PC-9 (cell line): ENCODE data around the gene SNX6. TPM values are rescaled to one million over a fixed set of nuclear protein-coding genes. Genes with fewer than 3 reads are reported as not detected.
A peak's percentile ranks its signal among the peaks of the same experiment; 100 is the strongest.

Experiments
- BruUV-seq: library from RNA; stranded (reverse); fragments of 400-500 nt; replicated peaks from 2 replicates; lab custom pipeline; 2021; lab: Mats Ljungman, UMichigan
- CTCF ChIA-PET: fragments of 300-600 bp; sonication (Branson Sonifier 250); formaldehyde crosslinking; loops from one replicate; lab custom pipeline; 2022; ENCODE audit warnings: antibody characterized with exemption; lab: Charles Lee
- POLR2A ChIA-PET: fragments of 300-600 bp; sonication (Branson Sonifier 250); formaldehyde crosslinking; loops from one replicate; lab custom pipeline; 2022; ENCODE audit warnings: antibody characterized with exemption; ENCODE audit not compliant: unreplicated experiment; lab: Charles Lee
- DNase-seq, 2 experiments: peaks; one replicate each; pipeline versions ENCODE4 v3.0.0 to v3.0.0-alpha.2; 2015 to 2022; ENCODE audit warnings: mixed read lengths in 1 of 2
- H2AFZ ChIP-seq: fragments of 200-600 bp; sonication (generic); 2 replicates; pipeline ENCODE4 v1.8.1; 2017; ENCODE audit warnings: antibody characterized with exemption
- H3F3A ChIP-seq: fragments of 200-600 bp; sonication (generic); 2 replicates; pipeline ENCODE4 v1.8.1; 2017; ENCODE audit warnings: antibody characterized with exemption, mild to moderate bottlenecking, low read depth; ENCODE audit not compliant: insufficient read depth
- H3K27ac ChIP-seq: fragments of 200-600 bp; sonication (generic); 2 replicates; pipeline ENCODE4 v1.6.1; 2016; ENCODE audit warnings: mixed run types
- H3K27me3 ChIP-seq: fragments of 200-600 bp; sonication (generic); 2 replicates; pipeline ENCODE4 v1.6.1; 2016; ENCODE audit warnings: low read depth, mixed run types; ENCODE audit not compliant: insufficient read depth
- H3K36me3 ChIP-seq: fragments of 200-600 bp; sonication (generic); 2 replicates; pipeline ENCODE4 v1.6.1; 2016; ENCODE audit warnings: low read depth, mixed run types
- H3K4me1 ChIP-seq: fragments of 200-600 bp; sonication (generic); replicated peaks from 2 replicates; pipeline ENCODE4 v1.6.1; 2016; ENCODE audit warnings: mixed run types; ENCODE audit not compliant: insufficient read depth
- H3K4me2 ChIP-seq: fragments of 200-600 bp; sonication (generic); 2 replicates; pipeline ENCODE4 v1.6.1; 2017; ENCODE audit warnings: mixed run types
- H3K4me3 ChIP-seq: fragments of 200-600 bp; sonication (generic); 2 replicates; pipeline ENCODE4 v1.6.1; 2016; ENCODE audit warnings: mixed run types
- H3K79me2 ChIP-seq: fragments of 200-600 bp; sonication (generic); 2 replicates; pipeline ENCODE4 v1.6.1; 2017; ENCODE audit warnings: low read depth, mixed run types
- H3K9me2 ChIP-seq: fragments of 200-600 bp; sonication (generic); 2 replicates; pipeline ENCODE4 v1.8.1; 2017; ENCODE audit warnings: mild to moderate bottlenecking; ENCODE audit not compliant: insufficient read depth
- H3K9me3 ChIP-seq: fragments of 200-600 bp; sonication (generic); 2 replicates; pipeline ENCODE4 v1.8.1; 2016; ENCODE audit warnings: low read depth; ENCODE audit not compliant: insufficient read depth
- H4K20me1 ChIP-seq: fragments of 200-600 bp; sonication (generic); 2 replicates; pipeline ENCODE4 v1.8.1; 2017; ENCODE audit not compliant: insufficient read depth
- EZH2 ChIP-seq: fragments of 200-600 bp; sonication (generic); IDR thresholded peaks from 2 replicates; pipeline ENCODE4 v1.8.0; 2017; ENCODE audit warnings: antibody characterized with exemption, low read depth
- intact Hi-C: fragments of 100-400 bp; cut with micrococcal nuclease; formaldehyde crosslinking; loops from one replicate; pipeline ENCODE4 v1.10.0; 2022; ENCODE audit not compliant: unreplicated experiment
- total RNA-seq: library from RNA; stranded (reverse); gene quantifications from 2 replicates; pipeline ENCODE4 v1.2.3, GENCODE V29; 2021
- TF ChIP-seq, protein P1 (sequence below): fragments of 200-600 bp; sonication (generic); conservative IDR thresholded peaks from 2 replicates; pipeline ENCODE4 v1.6.1; 2017; ENCODE audit warnings: mixed run types, antibody characterized with exemption, mild to moderate bottlenecking, moderate library complexity

Gene SNX6
- total RNA-seq, 1 experiment from 2014 or later: 51.8 TPM

DNA sequence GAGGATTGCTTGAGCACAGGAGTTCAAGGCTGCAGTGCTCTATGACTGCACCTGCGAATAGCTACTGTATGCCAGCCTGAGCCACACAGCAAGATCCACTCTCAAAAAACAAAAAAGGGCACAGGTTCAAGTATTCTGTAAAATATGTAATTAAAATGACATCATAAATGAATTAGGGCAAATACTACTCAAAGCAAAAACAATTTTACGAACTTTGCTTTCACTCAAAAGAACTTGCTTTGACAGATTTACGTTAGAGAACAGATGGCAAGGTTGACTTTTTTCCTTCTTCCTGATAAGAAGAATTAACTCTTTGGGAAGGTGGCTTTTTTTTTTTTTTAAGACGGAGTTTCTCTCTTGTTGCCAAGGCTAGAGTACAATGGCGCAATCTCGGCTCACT lies 46.4 kb downstream of the SNX6 start:
- Histone ChIP-seq H3K4me2 (no peak overlapping the region), H3F3A (no peaks in the 10 kb centered on the region), H3K4me3 (no peak overlapping the region), H3K9me2 (no peaks in the 10 kb centered on the region), H3K36me3 (no peaks in the 10 kb centered on the region), H3K4me1 (no peaks in the 10 kb centered on the region), H3K9me3 (no peaks in the 10 kb centered on the region), H3K27me3 (no peaks in the 10 kb centered on the region), H3K79me2 (no peaks in the 10 kb centered on the region), H3K27ac (no peak overlapping the region), H4K20me1 (no peaks in the 10 kb centered on the region), H2AFZ (no peak overlapping the region)
- DNase-seq: no peak
- intact Hi-C loops: no loop called here
- TF ChIP-seq, protein P1, sequence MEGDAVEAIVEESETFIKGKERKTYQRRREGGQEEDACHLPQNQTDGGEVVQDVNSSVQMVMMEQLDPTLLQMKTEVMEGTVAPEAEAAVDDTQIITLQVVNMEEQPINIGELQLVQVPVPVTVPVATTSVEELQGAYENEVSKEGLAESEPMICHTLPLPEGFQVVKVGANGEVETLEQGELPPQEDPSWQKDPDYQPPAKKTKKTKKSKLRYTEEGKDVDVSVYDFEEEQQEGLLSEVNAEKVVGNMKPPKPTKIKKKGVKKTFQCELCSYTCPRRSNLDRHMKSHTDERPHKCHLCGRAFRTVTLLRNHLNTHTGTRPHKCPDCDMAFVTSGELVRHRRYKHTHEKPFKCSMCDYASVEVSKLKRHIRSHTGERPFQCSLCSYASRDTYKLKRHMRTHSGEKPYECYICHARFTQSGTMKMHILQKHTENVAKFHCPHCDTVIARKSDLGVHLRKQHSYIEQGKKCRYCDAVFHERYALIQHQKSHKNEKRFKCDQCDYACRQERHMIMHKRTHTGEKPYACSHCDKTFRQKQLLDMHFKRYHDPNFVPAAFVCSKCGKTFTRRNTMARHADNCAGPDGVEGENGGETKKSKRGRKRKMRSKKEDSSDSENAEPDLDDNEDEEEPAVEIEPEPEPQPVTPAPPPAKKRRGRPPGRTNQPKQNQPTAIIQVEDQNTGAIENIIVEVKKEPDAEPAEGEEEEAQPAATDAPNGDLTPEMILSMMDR: no peak
- no peak for TF ChIP-seq EZH2
- BruUV-seq: no TSS peak
- POLR2A ChIA-PET: no interaction called here
- CTCF ChIA-PET: no interaction called here

- POLR2A ChIA-PET: no interaction called here
- Histone ChIP-seq H3K4me2 (no peak overlapping the region), H3K4me3 (no peak overlapping the region), H4K20me1 (no peaks in the 10 kb centered on the region), H3K36me3 (no peaks in the 10 kb centered on the region), H3K79me2 (no peaks in the 10 kb centered on the region), H3K9me3 (no peaks in the 10 kb centered on the region), H3K9me2 (no peaks in the 10 kb centered on the region), H3K27ac (no peak overlapping the region), H2AFZ (no peak overlapping the region), H3F3A (no peaks in the 10 kb centered on the region), H3K27me3 (no peaks in the 10 kb centered on the region), H3K4me1 (no peaks in the 10 kb centered on the region)
- intact Hi-C loops: no loop called here
- DNase-seq: no peak
- no peak for TF ChIP-seq EZH2
- TF ChIP-seq, protein P1: no peak
- BruUV-seq: no TSS peak
- CTCF ChIA-PET: no interaction called here
Observed at GRCh38 chr14:34582117-34582680, 47.7 kb downstream of the SNX6 start.

GRCh38 chr14:34580381-34580780 lies 49.6 kb downstream of the SNX6 start:
- H3K4me1 ChIP-seq: no peaks in the 10 kb centered on the region
- CTCF ChIA-PET: no interaction called here
- H3F3A ChIP-seq: no peaks in the 10 kb centered on the region
- H3K27ac ChIP-seq: no peak overlapping the region
- DNase-seq: no peak
- no peaks in the 10 kb centered on the region for H3K27me3 ChIP-seq
- no peak overlapping the region for H3K4me3 ChIP-seq
- TF ChIP-seq EZH2: no peak
- TF ChIP-seq, protein P1: no peak
- no peak overlapping the region for H3K4me2 ChIP-seq
- intact Hi-C loops: no loop called here
- no peaks in the 10 kb centered on the region for H3K9me3 ChIP-seq
- H3K9me2 ChIP-seq: no peaks in the 10 kb centered on the region
- no peaks in the 10 kb centered on the region for H3K36me3 ChIP-seq
- POLR2A ChIA-PET: no interaction called here
- TSS peak; percentile 8 for BruUV-seq
- H3K79me2 ChIP-seq: no peaks in the 10 kb centered on the region
- no peak overlapping the region for H2AFZ ChIP-seq
- H4K20me1 ChIP-seq: no peaks in the 10 kb centered on the region
